ENCODE measurements around the gene HDAC4. TPM values are rescaled to one million over a fixed set of nuclear protein-coding genes. Genes with fewer than 3 reads are reported as not detected.

HDAC4 gene
- total and polyA plus RNA-seq, 9 of the 15 experiments (the other 6 are each of a cell fraction or from before 2014, with no cell fraction given), result 0.11 to 20.2 (median 4.0) TPM

DNA sequence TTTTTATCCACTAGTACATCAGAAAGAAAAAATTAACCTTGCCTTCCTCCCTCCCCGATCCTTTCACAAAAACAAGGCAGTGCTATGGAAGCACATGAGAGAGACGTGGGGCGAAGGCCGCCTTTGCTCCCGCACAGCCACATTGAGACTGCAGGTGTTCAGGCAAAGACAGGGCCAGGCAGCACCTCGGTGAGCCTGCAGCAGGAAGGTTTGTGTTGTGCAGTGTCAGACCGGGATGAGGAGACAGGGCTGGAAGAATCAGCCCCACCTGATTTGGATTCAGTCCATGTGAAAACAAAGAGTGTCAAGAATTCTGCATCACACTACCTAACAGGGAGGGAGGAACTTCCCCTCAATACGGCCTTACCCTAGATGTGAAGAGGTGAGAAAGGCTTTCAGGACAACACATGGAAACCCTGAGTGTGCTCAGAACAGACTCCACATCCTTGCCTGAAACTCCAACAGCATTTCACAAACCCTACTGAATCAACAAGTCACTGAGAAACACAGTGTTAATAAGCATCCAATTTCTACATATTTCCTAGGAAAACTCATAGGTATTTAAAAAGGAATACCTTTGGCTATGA is 59.6 kb downstream of the HDAC4 start (continued):
- TF ChIP-seq TSC22D4 (tag; IDR thresholded peaks at IDR 0.05) (no peak), GTF2F1 (IDR thresholded peaks at IDR 0.05; ENCODE audit: low read depth, low read length) (no peak), KAT7 (CRISPR knock-in tag; IDR thresholded peaks at IDR 0.05; ENCODE audit: borderline replicate concordance) (no peak), ZNF507 (tag; conservative IDR thresholded peaks at IDR 0.05) (no peak), MAFK (IDR thresholded peaks at IDR 0.05; ENCODE audit: low read length) (no peak), SIRT6 (IDR thresholded peaks at IDR 0.05; ENCODE audit: low read depth, low read length) (no peak)
- TF ChIP-seq, protein P1, sequence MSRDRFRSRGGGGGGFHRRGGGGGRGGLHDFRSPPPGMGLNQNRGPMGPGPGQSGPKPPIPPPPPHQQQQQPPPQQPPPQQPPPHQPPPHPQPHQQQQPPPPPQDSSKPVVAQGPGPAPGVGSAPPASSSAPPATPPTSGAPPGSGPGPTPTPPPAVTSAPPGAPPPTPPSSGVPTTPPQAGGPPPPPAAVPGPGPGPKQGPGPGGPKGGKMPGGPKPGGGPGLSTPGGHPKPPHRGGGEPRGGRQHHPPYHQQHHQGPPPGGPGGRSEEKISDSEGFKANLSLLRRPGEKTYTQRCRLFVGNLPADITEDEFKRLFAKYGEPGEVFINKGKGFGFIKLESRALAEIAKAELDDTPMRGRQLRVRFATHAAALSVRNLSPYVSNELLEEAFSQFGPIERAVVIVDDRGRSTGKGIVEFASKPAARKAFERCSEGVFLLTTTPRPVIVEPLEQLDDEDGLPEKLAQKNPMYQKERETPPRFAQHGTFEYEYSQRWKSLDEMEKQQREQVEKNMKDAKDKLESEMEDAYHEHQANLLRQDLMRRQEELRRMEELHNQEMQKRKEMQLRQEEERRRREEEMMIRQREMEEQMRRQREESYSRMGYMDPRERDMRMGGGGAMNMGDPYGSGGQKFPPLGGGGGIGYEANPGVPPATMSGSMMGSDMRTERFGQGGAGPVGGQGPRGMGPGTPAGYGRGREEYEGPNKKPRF (IDR thresholded peaks at IDR 0.05; ENCODE audit: low read depth, low read length), result no peak
- TF ChIP-seq, protein P2, sequence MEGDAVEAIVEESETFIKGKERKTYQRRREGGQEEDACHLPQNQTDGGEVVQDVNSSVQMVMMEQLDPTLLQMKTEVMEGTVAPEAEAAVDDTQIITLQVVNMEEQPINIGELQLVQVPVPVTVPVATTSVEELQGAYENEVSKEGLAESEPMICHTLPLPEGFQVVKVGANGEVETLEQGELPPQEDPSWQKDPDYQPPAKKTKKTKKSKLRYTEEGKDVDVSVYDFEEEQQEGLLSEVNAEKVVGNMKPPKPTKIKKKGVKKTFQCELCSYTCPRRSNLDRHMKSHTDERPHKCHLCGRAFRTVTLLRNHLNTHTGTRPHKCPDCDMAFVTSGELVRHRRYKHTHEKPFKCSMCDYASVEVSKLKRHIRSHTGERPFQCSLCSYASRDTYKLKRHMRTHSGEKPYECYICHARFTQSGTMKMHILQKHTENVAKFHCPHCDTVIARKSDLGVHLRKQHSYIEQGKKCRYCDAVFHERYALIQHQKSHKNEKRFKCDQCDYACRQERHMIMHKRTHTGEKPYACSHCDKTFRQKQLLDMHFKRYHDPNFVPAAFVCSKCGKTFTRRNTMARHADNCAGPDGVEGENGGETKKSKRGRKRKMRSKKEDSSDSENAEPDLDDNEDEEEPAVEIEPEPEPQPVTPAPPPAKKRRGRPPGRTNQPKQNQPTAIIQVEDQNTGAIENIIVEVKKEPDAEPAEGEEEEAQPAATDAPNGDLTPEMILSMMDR (IDR thresholded peaks at IDR 0.05 in 2 of 3, conservative IDR thresholded peaks at IDR 0.05 in 1 of 3; ENCODE audit: insufficient read depth in 2 of 3, low read depth in 1 of 3, low read length in 3 of 3), result no peak
